NCI-H2029 (cell line): ENCODE measurements around the gene OR6T1.

Experiments
- DNase-seq: peaks from one replicate; lab custom pipeline; 2025; lab: John Stamatoyannopoulos, UW

Gene OR6T1

GRCh38 chr11:123943738-123944137 lies at the start of gene OR6T1:
OR6T1 (minus strand) TSS chr11:123943838; CDS start chr11:123943838, 0 bp downstream.
- DNase-seq = no peak

GRCh38 chr11:123979311-123979710 lies 35.7 kb upstream of the OR6T1 start:
- no peak for DNase-seq

GRCh38 chr11:123977731-123978347 lies 34.2 kb upstream of the OR6T1 start, which contains the start of gene OR10S1:
OR10S1 (minus strand) TSS chr11:123977781; CDS start chr11:123977664, 117 bp downstream.
- no peak for DNase-seq

GRCh38 chr11:123976770-123977560 lies 33.3 kb upstream of the OR6T1 start:
- DNase-seq = no peak

- no peak for DNase-seq
Observed at GRCh38 chr11:123973816-123974215, 30.2 kb upstream of the OR6T1 start.

GRCh38 chr11:123956752-123957151 lies 13.1 kb upstream of the OR6T1 start:
- no peak for DNase-seq

- no peak for DNase-seq
Observed at GRCh38 chr11:123945132-123945531, 1.5 kb upstream of the OR6T1 start.

- no peak for DNase-seq
Observed at GRCh38 chr11:123942413-123942812, 1.2 kb downstream of the OR6T1 start.

- no peak for DNase-seq
Observed at GRCh38 chr11:123939317-123939716, 4.3 kb downstream of the OR6T1 start, which contains the start of gene OR4D5. OR4D5 (plus strand) TSS chr11:123939617; CDS start chr11:123939617, 0 bp downstream.

GRCh38 chr11:123924027-123924426 lies 19.6 kb downstream of the OR6T1 start:
- DNase-seq = no peak

- DNase-seq = no peak
Observed at GRCh38 chr11:123920943-123921342, 22.7 kb downstream of the OR6T1 start.

- DNase-seq = no peak
Observed at GRCh38 chr11:123905826-123906225, 37.8 kb downstream of the OR6T1 start.

- DNase-seq = no peak
Observed at GRCh38 chr11:123904932-123905331, 38.7 kb downstream of the OR6T1 start.

GRCh38 chr11:123903932-123904331 lies 39.7 kb downstream of the OR6T1 start:
- DNase-seq = no peak

- no peak for DNase-seq
Observed at GRCh38 chr11:123901867-123902266, 41.8 kb downstream of the OR6T1 start, which contains the start of gene OR8D4. OR8D4 (plus strand) TSS chr11:123902167; CDS start chr11:123906432, 4,265 bp downstream.

- DNase-seq = no peak
Observed at GRCh38 chr11:123899792-123900191, 43.8 kb downstream of the OR6T1 start.
